Measurements from ENCODE around the gene PKD2L1. TPM values are rescaled to one million over a fixed set of nuclear protein-coding genes. Genes with fewer than 3 reads are reported as not detected.

Gene PKD2L1
- total RNA-seq, 1 donor from 2014 or later = not detected

GRCh38 chr10:100357059-100357858 lies 27.2 kb upstream of the PKD2L1 start:
- intact Hi-C loops (cut with micrococcal nuclease) = no loop called here
- DNase-seq (no peak), ATAC-seq (no peak)

- intact Hi-C loops (cut with micrococcal nuclease) = no loop called here
- ATAC-seq = no peak
- DNase-seq = no peak
These were observed 26.3 kb upstream of the PKD2L1 start for GRCh38 chr10:100356067-100357017.

GRCh38 chr10:100355086-100355485 lies 25.1 kb upstream of the PKD2L1 start:
- DNase-seq = no peak
- ATAC-seq = no peak
- intact Hi-C loops (cut with micrococcal nuclease) = no loop called here

DNA sequence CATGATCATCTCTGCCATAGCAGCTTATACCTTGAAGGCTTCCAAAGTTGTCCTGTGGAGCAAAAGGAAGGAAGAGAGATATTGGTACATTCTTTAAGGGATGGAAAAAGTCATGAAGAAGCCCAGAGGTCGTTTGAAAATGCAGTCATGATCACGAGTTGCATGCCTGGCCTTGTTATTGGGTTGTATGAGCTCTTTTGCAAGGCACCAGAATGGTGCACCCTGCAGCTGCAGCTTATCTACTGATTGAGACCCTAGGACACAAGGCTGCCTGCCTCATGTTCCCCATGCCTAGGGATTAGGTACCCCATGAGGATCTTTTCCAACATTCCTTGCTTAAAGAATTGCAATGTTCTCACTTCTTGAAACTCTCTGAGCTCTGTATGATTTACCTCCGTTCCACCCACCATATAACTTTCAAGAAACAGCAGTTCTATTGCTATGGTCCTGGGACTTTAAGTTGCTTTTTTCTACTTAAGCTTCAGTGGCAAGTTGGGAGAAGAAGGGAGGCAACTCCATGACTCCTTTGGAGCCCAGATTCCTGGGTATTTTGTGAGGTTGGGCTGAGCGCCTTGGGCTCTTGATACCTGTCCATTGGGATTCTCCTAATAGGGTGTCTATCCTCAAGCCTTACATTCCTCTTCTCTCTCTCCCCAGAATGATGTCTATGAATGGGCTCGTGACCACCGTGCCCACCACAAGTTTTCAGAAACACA lies 23.9 kb upstream of the PKD2L1 start:
- intact Hi-C loops (cut with micrococcal nuclease) = no loop called here
- no peak for ATAC-seq
- DNase-seq = no peak

- intact Hi-C loops (cut with micrococcal nuclease) = no loop called here
- no peak for DNase-seq
- ATAC-seq = no peak
These were observed 21.0 kb upstream of the PKD2L1 start for GRCh38 chr10:100350914-100351485.

GRCh38 chr10:100349672-100350071 lies 19.6 kb upstream of the PKD2L1 start:
- DNase-seq (no peak), ATAC-seq (no peak)
- intact Hi-C loops (cut with micrococcal nuclease) = no loop called here

DNA sequence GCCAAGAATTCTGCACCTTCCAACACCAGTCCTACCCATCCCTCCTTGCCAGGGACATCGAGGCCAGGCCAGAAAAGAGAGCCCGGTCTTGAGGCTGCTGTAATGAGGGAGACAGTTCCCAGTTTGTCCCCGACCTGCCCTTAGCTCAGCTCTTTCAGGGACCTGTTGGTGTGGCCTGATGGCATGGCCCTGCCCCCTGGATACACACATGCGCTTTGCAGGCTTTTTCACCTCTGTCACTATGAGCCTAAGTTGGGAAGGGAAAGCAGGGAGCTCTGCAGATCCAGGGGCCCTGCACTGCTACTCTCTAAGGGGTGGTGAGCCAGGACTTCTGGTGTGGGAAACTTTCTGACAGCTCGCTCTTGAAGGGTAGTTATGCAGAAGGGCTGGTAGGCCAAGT lies 19.1 kb upstream of the PKD2L1 start:
- intact Hi-C loops (cut with micrococcal nuclease) = no loop called here
- ATAC-seq (no peak), DNase-seq (no peak)

- no peak for DNase-seq
- ATAC-seq = no peak
- intact Hi-C loops (cut with micrococcal nuclease) = no loop called here
These were observed 18.4 kb upstream of the PKD2L1 start for GRCh38 chr10:100348389-100348927.

DNA sequence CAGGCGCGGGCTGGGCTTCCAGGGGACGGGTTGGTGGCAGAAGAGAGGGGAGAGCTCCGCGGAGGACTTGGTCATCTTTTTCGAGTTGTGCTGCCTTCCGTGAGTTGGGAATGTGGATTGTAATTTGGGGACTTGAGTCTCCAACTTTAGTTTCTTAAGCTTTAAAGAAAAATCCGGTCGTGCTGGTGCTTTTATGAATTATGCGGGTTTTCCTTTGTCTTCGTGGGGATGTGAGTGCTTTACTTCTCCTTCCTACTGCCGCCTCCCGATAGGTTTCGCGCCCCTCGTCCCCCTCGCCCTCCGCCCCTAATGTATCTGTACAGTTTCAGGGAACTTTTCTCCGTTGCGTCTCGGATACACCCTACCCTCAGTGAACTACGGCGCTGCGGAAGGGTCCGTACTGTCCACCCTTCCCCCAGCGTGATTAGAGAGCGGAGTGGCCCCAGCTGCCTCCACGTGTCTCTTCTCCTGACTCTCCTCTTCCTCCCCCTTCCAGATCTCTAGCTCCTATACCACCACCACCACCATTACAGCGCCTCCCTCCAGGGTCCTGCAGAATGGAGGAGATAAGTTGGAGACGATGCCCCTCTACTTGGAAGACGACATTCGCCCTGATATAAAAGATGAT lies 17.7 kb upstream of the PKD2L1 start:
- ATAC-seq (peak; percentile 40), DNase-seq (no peak)
- intact Hi-C loops (cut with micrococcal nuclease) = no loop called here

GRCh38 chr10:100346765-100347567 lies 16.9 kb upstream of the PKD2L1 start, which contains the start of gene SCD:
Gene SCD (plus strand): TSS chr10:100347233. CDS start chr10:100347505, 272 bp downstream.
- peak; percentile 87 for ATAC-seq
- intact Hi-C loops (cut with micrococcal nuclease) = no loop called here
- peak; percentile 77 for DNase-seq

- intact Hi-C loops (cut with micrococcal nuclease) = no loop called here
- peak; percentile 67 for DNase-seq
- ATAC-seq = peak; percentile 71
These were observed 16.3 kb upstream of the PKD2L1 start for GRCh38 chr10:100346351-100346764.

GRCh38 chr10:100345570-100346330 lies 15.7 kb upstream of the PKD2L1 start:
- intact Hi-C loops (cut with micrococcal nuclease) = no loop called here
- ATAC-seq = no peak
- DNase-seq = no peak

- DNase-seq = no peak
- no peak for ATAC-seq
- intact Hi-C loops (cut with micrococcal nuclease) = no loop called here
These were observed 14.3 kb upstream of the PKD2L1 start for GRCh38 chr10:100344241-100344788.

DNA sequence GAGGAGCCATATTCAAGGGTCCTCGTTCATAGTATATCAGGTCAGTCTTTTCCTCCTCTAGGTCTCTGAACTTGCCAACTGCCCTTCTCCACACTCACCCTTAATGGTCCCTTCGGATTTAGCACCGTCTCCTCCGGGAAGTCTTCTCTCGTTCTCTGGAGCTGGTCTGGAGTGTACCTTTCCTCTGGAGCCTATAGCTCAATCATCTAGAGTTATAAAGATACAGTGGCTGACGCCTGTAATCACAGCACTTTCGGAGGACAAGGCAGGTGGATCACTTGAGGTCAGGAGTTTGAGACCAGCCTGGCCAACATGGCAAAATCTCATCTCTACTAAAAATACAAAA lies 12.6 kb upstream of the PKD2L1 start:
- intact Hi-C loops (cut with micrococcal nuclease) = no loop called here
- ATAC-seq = no peak
- DNase-seq = no peak

DNA sequence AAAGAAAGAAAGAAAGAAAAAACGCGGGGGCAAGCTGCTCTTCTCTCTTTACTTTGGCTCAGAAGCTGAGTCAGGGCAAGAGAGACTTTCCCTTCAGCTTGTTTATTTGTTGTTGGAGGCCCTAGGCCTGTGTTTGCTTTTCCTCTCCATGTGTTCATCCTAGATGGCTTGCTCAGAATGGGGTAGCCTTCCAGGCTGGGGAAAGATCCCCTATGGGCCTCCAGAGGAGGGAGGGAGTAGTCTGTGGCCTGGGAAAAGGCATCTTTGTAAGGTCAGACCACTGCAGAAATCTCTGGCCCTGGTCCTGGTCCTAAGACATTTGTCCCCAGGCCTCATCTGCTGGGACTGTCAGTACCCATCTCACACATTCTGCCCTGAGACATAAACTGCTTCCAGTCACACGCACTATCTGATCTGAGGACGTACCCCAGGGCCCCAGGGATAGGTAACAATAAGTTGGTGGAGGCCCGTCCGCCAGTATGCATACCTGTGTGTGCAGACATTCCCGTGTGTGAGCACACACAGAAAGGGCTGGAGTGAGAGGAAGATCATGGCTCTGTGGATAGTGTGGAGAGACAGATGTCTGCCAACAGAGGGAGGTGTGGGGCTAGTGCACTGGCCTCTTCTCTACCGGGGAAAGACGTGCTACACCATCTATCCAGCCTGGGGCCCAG lies 12.1 kb upstream of the PKD2L1 start:
- intact Hi-C loops (cut with micrococcal nuclease) = no loop called here
- DNase-seq (peak; percentile 38), ATAC-seq (peak; percentile 75)
